ENCODE data around the gene SHB. TPM values are rescaled to one million over a fixed set of nuclear protein-coding genes. Genes with fewer than 3 reads are reported as not detected.

SHB gene
- total and polyA plus RNA-seq, 2 experiments from 2014 or later, result 28.2 to 46.9 TPM

DNA sequence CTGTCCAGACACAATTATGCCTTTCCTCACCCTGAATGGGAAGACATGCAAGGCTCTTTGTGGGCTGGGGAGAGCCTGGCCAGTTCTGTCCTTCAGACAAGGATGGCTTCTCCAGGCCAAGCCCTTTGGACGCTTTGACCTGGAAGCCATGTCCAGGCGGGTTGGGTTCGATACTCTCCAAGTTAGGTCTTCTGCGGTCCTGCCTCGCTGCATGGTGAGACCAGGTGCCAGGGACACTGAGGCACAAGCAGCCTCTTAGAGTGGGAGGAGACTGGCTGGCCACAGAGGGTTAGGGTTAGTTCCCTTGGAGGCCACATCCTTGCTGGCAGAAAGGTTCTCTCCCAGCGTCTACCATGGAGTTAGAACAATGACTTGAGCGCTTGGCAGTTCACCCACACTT lies 67.6 kb downstream of the SHB start:
- Histone ChIP-seq H3K4me1 (ENCODE audit: low read depth) (peaks cover 32% of the 10 kb centered on the region), H3K4me3 (no peak overlapping the region), H3K27ac (no peak overlapping the region), H3K9me3 (ENCODE audit: low read depth) (no peaks in the 10 kb centered on the region), H3K36me3 (no peaks in the 10 kb centered on the region), H3K27me3 (no peaks in the 10 kb centered on the region)
- TF ChIP-seq, protein P1, sequence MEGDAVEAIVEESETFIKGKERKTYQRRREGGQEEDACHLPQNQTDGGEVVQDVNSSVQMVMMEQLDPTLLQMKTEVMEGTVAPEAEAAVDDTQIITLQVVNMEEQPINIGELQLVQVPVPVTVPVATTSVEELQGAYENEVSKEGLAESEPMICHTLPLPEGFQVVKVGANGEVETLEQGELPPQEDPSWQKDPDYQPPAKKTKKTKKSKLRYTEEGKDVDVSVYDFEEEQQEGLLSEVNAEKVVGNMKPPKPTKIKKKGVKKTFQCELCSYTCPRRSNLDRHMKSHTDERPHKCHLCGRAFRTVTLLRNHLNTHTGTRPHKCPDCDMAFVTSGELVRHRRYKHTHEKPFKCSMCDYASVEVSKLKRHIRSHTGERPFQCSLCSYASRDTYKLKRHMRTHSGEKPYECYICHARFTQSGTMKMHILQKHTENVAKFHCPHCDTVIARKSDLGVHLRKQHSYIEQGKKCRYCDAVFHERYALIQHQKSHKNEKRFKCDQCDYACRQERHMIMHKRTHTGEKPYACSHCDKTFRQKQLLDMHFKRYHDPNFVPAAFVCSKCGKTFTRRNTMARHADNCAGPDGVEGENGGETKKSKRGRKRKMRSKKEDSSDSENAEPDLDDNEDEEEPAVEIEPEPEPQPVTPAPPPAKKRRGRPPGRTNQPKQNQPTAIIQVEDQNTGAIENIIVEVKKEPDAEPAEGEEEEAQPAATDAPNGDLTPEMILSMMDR (IDR thresholded peaks at IDR 0.05; ENCODE audit: low read depth, low read length), result no peak
- no peak for DNase-seq (ENCODE audit: low read depth in 1 of 2, low spot score in 1 of 2)

DNA sequence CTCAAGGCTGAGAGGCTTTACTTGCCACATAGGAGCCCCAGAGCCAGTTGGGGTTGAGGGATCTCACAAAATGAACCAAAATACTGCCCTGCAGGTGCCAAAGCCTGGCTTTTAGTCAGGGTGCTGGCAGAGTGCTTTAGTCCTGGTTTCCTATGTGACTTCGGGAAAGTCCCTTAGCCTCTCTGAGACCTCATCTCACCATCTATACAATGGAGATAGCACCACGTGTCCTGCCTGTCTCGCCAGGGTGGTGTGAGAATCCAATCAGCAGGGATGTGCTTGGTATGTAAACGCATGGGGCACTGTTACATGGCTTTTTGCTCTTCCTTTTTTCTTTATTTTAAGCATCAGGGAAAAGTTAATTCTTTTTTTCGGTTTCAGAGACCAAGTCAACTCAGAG lies 68.3 kb downstream of the SHB start:
- TF ChIP-seq, protein P1 (IDR thresholded peaks at IDR 0.05; ENCODE audit: low read depth, low read length), result no peak
- no peak for DNase-seq (ENCODE audit: low read depth in 1 of 2, low spot score in 1 of 2)
- no peaks in the 10 kb centered on the region for H3K9me3 ChIP-seq (ENCODE audit: low read depth)
- no peak overlapping the region for H3K27ac ChIP-seq
- H3K36me3 ChIP-seq, result no peaks in the 10 kb centered on the region
- H3K27me3 ChIP-seq, result no peaks in the 10 kb centered on the region
- H3K4me1 ChIP-seq (ENCODE audit: low read depth), result peaks cover 39% of the 10 kb centered on the region
- no peak overlapping the region for H3K4me3 ChIP-seq

DNA sequence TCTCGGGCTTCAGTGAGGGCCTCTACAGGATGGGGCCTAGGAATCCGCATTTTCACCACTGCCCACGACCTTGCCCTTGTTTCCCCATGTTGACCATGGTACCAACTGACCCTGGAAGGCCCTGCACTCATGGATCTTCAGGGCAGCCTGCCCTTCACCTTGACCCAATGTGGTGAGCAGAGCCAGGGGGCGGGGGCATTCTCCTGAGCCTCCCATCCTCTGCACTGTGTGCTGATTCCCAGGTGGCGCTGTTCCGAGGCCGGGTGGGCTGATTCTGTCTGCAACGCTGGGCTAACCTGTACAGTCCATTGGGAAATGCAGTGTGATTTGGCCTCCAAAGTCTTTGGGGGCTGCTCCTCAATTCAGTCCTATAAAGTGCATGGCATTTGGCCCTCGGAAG lies 68.7 kb downstream of the SHB start:
- no peaks in the 10 kb centered on the region for H3K27me3 ChIP-seq
- no peak for DNase-seq (ENCODE audit: low read depth in 1 of 2, low spot score in 1 of 2)
- no peaks in the 10 kb centered on the region for H3K36me3 ChIP-seq
- H3K4me3 ChIP-seq, result no peak overlapping the region
- TF ChIP-seq, protein P1 (IDR thresholded peaks at IDR 0.05; ENCODE audit: low read depth, low read length), result no peak
- H3K9me3 ChIP-seq (ENCODE audit: low read depth), result no peaks in the 10 kb centered on the region
- peaks cover 43% of the 10 kb centered on the region for H3K4me1 ChIP-seq (ENCODE audit: low read depth)
- H3K27ac ChIP-seq, result no peak overlapping the region

DNA sequence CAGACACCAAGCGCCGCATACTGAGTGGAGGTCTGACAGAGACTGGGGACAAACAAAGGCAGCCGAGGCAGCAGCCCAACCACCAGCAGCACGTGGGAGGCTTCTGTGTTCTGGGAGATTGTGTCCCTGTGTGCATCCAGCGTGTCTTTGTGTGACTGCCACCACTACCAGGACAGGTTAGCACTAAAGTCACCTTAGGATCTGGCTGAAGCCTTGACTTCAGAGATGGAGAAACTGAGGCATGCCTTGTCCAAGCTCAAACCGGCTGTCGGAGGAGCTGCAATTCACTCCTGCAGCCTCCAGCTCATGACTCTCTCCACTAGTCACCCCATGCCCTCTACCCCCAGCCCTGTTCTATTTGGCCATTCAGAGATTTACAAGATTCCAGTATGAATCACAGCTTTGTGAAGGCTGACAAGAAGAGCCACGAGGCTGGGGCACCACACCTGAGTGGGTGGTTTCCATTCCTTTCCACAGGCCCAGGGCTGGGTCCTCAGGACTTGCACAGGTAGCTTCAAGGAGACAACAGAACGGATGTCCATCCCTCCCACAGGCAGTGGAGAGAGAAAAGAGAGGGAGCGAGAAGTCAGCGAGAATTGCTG lies 69.3 kb downstream of the SHB start:
- TF ChIP-seq, protein P1 (IDR thresholded peaks at IDR 0.05; ENCODE audit: low read depth, low read length), result no peak
- no peaks in the 10 kb centered on the region for H3K9me3 ChIP-seq (ENCODE audit: low read depth)
- no peaks in the 10 kb centered on the region for H3K36me3 ChIP-seq
- H3K27ac ChIP-seq, result no peak overlapping the region
- H3K4me3 ChIP-seq, result no peak overlapping the region
- no peak for DNase-seq (ENCODE audit: low read depth in 1 of 2, low spot score in 1 of 2)
- H3K4me1 ChIP-seq (ENCODE audit: low read depth), result peaks cover 49% of the 10 kb centered on the region
- no peaks in the 10 kb centered on the region for H3K27me3 ChIP-seq

DNA sequence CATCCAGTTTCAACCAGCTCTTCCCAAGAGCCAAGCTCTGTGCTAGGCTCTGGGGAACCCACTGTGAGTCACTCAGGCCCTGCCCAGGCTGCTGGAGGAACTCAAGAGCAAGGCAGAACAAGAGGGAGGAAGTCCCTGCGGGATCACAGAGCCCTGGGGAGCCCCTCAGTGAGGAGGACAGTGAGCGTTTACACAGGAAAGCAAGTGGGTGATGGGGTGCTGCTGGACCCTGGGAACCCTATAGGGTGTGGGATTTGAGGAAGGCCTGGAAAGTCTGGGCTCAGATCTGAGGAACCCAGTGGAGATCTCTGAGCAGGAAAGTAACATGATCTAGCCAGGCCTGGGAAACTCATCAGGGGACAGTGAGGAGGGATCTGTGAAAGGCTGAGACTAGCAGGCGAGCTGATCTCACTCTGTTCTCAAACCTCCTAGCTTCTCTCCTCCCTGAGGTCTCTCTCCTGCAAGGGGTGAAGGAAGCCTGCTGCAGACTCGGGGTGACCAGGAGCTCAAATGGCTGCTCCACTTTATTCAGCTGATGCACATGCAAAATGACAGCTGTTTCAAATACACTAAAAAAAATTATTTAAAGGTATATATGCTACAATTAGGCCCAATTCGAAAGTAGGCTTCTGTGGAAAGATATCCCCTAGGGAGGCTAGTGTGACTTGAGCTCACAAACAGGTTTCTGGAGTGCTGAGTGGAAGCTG lies 70.0 kb downstream of the SHB start:
- Histone ChIP-seq H3K27me3 (no peaks in the 10 kb centered on the region), H3K9me3 (ENCODE audit: low read depth) (no peaks in the 10 kb centered on the region), H3K4me1 (ENCODE audit: low read depth) (peaks cover 56% of the 10 kb centered on the region), H3K36me3 (no peaks in the 10 kb centered on the region), H3K27ac (no peak overlapping the region), H3K4me3 (no peak overlapping the region)
- TF ChIP-seq, protein P1 (IDR thresholded peaks at IDR 0.05; ENCODE audit: low read depth, low read length), result no peak
- DNase-seq (ENCODE audit: low read depth in 1 of 2, low spot score in 1 of 2), result no peak

Data from cardiac muscle cell (in vitro differentiated cells and primary cell).